ENCODE data around the gene CD52.

GRCh38 chr1:26345718-26346117 is 28.0 kb downstream of the CD52 start:
- no peak for TF ChIP-seq POLR2AphosphoS5 (IDR thresholded peaks at IDR 0.05; ENCODE audit: low read depth, low read length)
- TF ChIP-seq, protein P1, sequence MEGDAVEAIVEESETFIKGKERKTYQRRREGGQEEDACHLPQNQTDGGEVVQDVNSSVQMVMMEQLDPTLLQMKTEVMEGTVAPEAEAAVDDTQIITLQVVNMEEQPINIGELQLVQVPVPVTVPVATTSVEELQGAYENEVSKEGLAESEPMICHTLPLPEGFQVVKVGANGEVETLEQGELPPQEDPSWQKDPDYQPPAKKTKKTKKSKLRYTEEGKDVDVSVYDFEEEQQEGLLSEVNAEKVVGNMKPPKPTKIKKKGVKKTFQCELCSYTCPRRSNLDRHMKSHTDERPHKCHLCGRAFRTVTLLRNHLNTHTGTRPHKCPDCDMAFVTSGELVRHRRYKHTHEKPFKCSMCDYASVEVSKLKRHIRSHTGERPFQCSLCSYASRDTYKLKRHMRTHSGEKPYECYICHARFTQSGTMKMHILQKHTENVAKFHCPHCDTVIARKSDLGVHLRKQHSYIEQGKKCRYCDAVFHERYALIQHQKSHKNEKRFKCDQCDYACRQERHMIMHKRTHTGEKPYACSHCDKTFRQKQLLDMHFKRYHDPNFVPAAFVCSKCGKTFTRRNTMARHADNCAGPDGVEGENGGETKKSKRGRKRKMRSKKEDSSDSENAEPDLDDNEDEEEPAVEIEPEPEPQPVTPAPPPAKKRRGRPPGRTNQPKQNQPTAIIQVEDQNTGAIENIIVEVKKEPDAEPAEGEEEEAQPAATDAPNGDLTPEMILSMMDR (IDR thresholded peaks at IDR 0.05), result no peak
- TF ChIP-seq, protein P2, sequence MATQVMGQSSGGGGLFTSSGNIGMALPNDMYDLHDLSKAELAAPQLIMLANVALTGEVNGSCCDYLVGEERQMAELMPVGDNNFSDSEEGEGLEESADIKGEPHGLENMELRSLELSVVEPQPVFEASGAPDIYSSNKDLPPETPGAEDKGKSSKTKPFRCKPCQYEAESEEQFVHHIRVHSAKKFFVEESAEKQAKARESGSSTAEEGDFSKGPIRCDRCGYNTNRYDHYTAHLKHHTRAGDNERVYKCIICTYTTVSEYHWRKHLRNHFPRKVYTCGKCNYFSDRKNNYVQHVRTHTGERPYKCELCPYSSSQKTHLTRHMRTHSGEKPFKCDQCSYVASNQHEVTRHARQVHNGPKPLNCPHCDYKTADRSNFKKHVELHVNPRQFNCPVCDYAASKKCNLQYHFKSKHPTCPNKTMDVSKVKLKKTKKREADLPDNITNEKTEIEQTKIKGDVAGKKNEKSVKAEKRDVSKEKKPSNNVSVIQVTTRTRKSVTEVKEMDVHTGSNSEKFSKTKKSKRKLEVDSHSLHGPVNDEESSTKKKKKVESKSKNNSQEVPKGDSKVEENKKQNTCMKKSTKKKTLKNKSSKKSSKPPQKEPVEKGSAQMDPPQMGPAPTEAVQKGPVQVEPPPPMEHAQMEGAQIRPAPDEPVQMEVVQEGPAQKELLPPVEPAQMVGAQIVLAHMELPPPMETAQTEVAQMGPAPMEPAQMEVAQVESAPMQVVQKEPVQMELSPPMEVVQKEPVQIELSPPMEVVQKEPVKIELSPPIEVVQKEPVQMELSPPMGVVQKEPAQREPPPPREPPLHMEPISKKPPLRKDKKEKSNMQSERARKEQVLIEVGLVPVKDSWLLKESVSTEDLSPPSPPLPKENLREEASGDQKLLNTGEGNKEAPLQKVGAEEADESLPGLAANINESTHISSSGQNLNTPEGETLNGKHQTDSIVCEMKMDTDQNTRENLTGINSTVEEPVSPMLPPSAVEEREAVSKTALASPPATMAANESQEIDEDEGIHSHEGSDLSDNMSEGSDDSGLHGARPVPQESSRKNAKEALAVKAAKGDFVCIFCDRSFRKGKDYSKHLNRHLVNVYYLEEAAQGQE (IDR thresholded peaks at IDR 0.05; ENCODE audit: insufficient read depth in 1 of 2, low read depth in 2 of 2, low read length in 1 of 2), result no peak
- TF ChIP-seq TCF7L2 (IDR thresholded peaks at IDR 0.05; ENCODE audit: low read depth, low read length), result no peak
- no peak for TF ChIP-seq SIN3A (IDR thresholded peaks at IDR 0.05; ENCODE audit: borderline replicate concordance, insufficient read depth, low read depth, low read length)

Measured in Panc1 (cell line).